H1 (cell line): Measurements from ENCODE around the gene RAB44. TPM values are rescaled to one million over a fixed set of nuclear protein-coding genes. Genes with fewer than 3 reads are reported as not detected.

Experiments
- CTCF ChIA-PET: fragments of 300-600 bp; sonication (Branson Sonifier 250); formaldehyde crosslinking; loops from one replicate; lab custom pipeline; 2021; ENCODE audit not compliant: partially characterized antibody; lab: Charles Lee
- POLR2A ChIA-PET: fragments of 300-600 bp; sonication (Branson Sonifier 250); formaldehyde crosslinking; loops from one replicate; lab custom pipeline; 2021; ENCODE audit warnings: inconsistent platforms; ENCODE audit not compliant: partially characterized antibody; lab: Charles Lee
- DNase-seq, 2 experiments: peaks; one replicate each; pipeline versions ENCODE4 v3.0.0 to v3.0.0-alpha.2; 2010 to 2022; ENCODE audit warnings: low spot score in 2 of 2, low read depth in 1 of 2, mixed read lengths in 1 of 2
- FAIRE-seq: peaks from 2 replicates; lab custom pipeline; 2011; peaks lifted over from hg19 to GRCh38; lab: Jason Lieb, UNC
- H2AFZ ChIP-seq: 2 replicates; pipeline ENCODE4 v1.8.1; 2012; ENCODE audit warnings: low read length, inconsistent platforms
- H2AK5ac ChIP-seq: 2 replicates; pipeline ENCODE4 v1.6.1; 2013; ENCODE audit warnings: low read depth, low read length
- H2BK120ac ChIP-seq: replicated peaks from 2 replicates; pipeline ENCODE3; 2013; ENCODE audit warnings: low read depth, low read length, inconsistent platforms
- H2BK12ac ChIP-seq: 2 replicates; pipeline ENCODE4 v1.6.1; 2013; ENCODE audit warnings: low read depth, low read length
- H2BK15ac ChIP-seq: 2 replicates; pipeline ENCODE4 v1.6.1; 2013; ENCODE audit warnings: low read length
- H2BK20ac ChIP-seq: 2 replicates; pipeline ENCODE4 v1.6.1; 2013; ENCODE audit warnings: low read length
- H2BK5ac ChIP-seq: 2 replicates; pipeline ENCODE4 v1.6.1; 2013; ENCODE audit warnings: low read depth, low read length
- H3K14ac ChIP-seq: 2 replicates; pipeline ENCODE4 v1.6.1; 2013; ENCODE audit warnings: inconsistent platforms; ENCODE audit not compliant: insufficient read length
- H3K18ac ChIP-seq: 2 replicates; pipeline ENCODE4 v1.6.1; 2013; ENCODE audit warnings: low read length; ENCODE audit errors: extremely low read depth
- H3K23ac ChIP-seq: 2 replicates; pipeline ENCODE4 v1.6.1; 2013; ENCODE audit warnings: inconsistent platforms; ENCODE audit not compliant: insufficient read length
- H3K23me2 ChIP-seq: 2 replicates; pipeline ENCODE4 v1.6.1; 2013; ENCODE audit warnings: low read depth, low read length
- H3K27ac ChIP-seq: 2 replicates; pipeline ENCODE4 v1.6.1; 2011; ENCODE audit warnings: low read depth, low read length, inconsistent platforms
- H3K27me3 ChIP-seq, 4 experiments: replicated peaks in 1 of 4; 1 replicate in 1 of 4; 2 replicates in 3 of 4; pipeline versions ENCODE4 v1.6.1 to v1.8.1; 2011 to 2013; ENCODE audit warnings: low read length in 3 of 4, mild to moderate bottlenecking in 3 of 4, inconsistent platforms in 2 of 4, mixed read lengths in 2 of 4, moderate library complexity in 1 of 4; ENCODE audit not compliant: control insufficient read depth in 3 of 4, insufficient read depth in 3 of 4; ENCODE audit errors: extremely low read depth in 1 of 4
- H3K36me3 ChIP-seq, 4 experiments: 2 replicates each; pipeline versions ENCODE4 v1.6.1 to v1.8.1; 2011 to 2013; ENCODE audit warnings: mild to moderate bottlenecking in 4 of 4, low read length in 3 of 4, moderate library complexity in 2 of 4, control low read depth in 1 of 4, inconsistent platforms in 1 of 4; ENCODE audit not compliant: insufficient read depth in 4 of 4, control insufficient read depth in 2 of 4
- H3K4ac ChIP-seq: replicated peaks from 2 replicates; pipeline ENCODE3; 2013; ENCODE audit warnings: low read length, low read depth, mixed read lengths, inconsistent platforms; ENCODE audit not compliant: insufficient read length
- H3K4me1 ChIP-seq, 4 experiments: replicated peaks in 1 of 4; 1 replicate in 1 of 4; 2 replicates in 3 of 4; pipeline versions ENCODE4 v1.6.1 to v1.8.1; 2011 to 2013; ENCODE audit warnings: low read length in 3 of 4, inconsistent platforms in 2 of 4, mixed read lengths in 1 of 4; ENCODE audit not compliant: insufficient read depth in 4 of 4, control insufficient read depth in 3 of 4
- H3K4me2 ChIP-seq, 2 experiments: 2 replicates each; pipeline versions ENCODE4 v1.6.1 to v1.8.1; 2011 to 2013; ENCODE audit warnings: low read depth in 2 of 2, low read length in 2 of 2, control low read depth in 1 of 2, inconsistent platforms in 1 of 2, mild to moderate bottlenecking in 1 of 2; ENCODE audit not compliant: insufficient read depth in 1 of 2
- H3K4me3 ChIP-seq, 4 experiments: fragments of 200-600, 300-600 bp in 1 of 4; sonication (generic), shearing (Covaris generic), sonication (Bioruptor Twin) in 1 of 4; 2 replicates each; pipeline versions ENCODE4 v1.5.1 to v1.8.1; 2011 to 2016; ENCODE audit warnings: low read length in 4 of 4, low read depth in 3 of 4, control low read depth in 2 of 4, inconsistent platforms in 2 of 4, mild to moderate bottlenecking in 2 of 4, mixed read lengths in 1 of 4, moderate library complexity in 1 of 4; ENCODE audit not compliant: insufficient read depth in 2 of 4; ENCODE audit errors: extremely low read depth in 1 of 4
- H3K56ac ChIP-seq: replicated peaks from 2 replicates; pipeline ENCODE3; 2013; ENCODE audit warnings: low read depth, mild to moderate bottlenecking, mixed read lengths, low read length, inconsistent platforms; ENCODE audit not compliant: insufficient read length
- H3K79me1 ChIP-seq: 2 replicates; pipeline ENCODE4 v1.6.1; 2013; ENCODE audit warnings: low read depth, low read length, control low read depth
- H3K79me2 ChIP-seq, 2 experiments: 2 replicates each; pipeline versions ENCODE4 v1.6.1 to v1.8.1; 2012 to 2013; ENCODE audit warnings: low read length in 2 of 2, mild to moderate bottlenecking in 2 of 2, inconsistent platforms in 1 of 2; ENCODE audit not compliant: insufficient read depth in 2 of 2, control insufficient read depth in 1 of 2
- H3K9ac ChIP-seq, 4 experiments: replicated peaks in 1 of 4; 1 replicate in 1 of 4; 2 replicates in 3 of 4; pipeline versions ENCODE4 v1.6.1 to v1.8.1; 2011 to 2013; ENCODE audit warnings: low read depth in 3 of 4, low read length in 3 of 4, control low read depth in 2 of 4, mild to moderate bottlenecking in 2 of 4, moderate library complexity in 2 of 4, inconsistent platforms in 1 of 4; ENCODE audit errors: extremely low read depth in 1 of 4
- H3K9me3 ChIP-seq, 2 experiments: 2 replicates each; pipeline versions ENCODE4 v1.6.1 to v1.8.1; 2012 to 2013; ENCODE audit warnings: mild to moderate bottlenecking in 2 of 2, moderate library complexity in 2 of 2, control low read depth in 1 of 2, inconsistent platforms in 1 of 2, low read depth in 1 of 2, low read length in 1 of 2, mixed read lengths in 1 of 2; ENCODE audit not compliant: insufficient read depth in 2 of 2
- H4K20me1 ChIP-seq, 2 experiments: replicated peaks in 1 of 2; 2 replicates each; pipeline versions ENCODE3 to v1.8.1; 2011 to 2013; ENCODE audit warnings: inconsistent platforms in 2 of 2, low read length in 2 of 2, mild to moderate bottlenecking in 1 of 2; ENCODE audit not compliant: insufficient read depth in 2 of 2, control insufficient read depth in 1 of 2
- H4K5ac ChIP-seq: 2 replicates; pipeline ENCODE4 v1.6.1; 2013; ENCODE audit warnings: low read length, low read depth, mixed read lengths, inconsistent platforms; ENCODE audit not compliant: insufficient read length
- H4K8ac ChIP-seq: 2 replicates; pipeline ENCODE4 v1.8.0; 2013; ENCODE audit warnings: mild to moderate bottlenecking, moderate library complexity, low read length, inconsistent platforms; ENCODE audit not compliant: insufficient read depth; ENCODE audit errors: extremely low read depth
- H4K91ac ChIP-seq: replicated peaks from 2 replicates; pipeline ENCODE3; 2013; ENCODE audit warnings: low read length, mixed read lengths, inconsistent platforms; ENCODE audit not compliant: insufficient read length
- ATF2 ChIP-seq: IDR thresholded peaks from 2 replicates; pipeline ENCODE4 v1.6.1; 2012; ENCODE audit warnings: low read length, inconsistent platforms
- BRCA1 ChIP-seq: IDR thresholded peaks from 2 replicates; pipeline ENCODE4 v1.6.1; 2012; ENCODE audit warnings: low read depth, low read length, improper control_type of control experiment
- JUND ChIP-seq: IDR thresholded peaks from 2 replicates; pipeline ENCODE4 v1.6.1; 2011; ENCODE audit warnings: mild to moderate bottlenecking, improper control_type of control experiment, low read length
- MAFK ChIP-seq: IDR thresholded peaks from 2 replicates; pipeline ENCODE4 v1.6.1; 2012; ENCODE audit warnings: low read depth, mild to moderate bottlenecking, improper control_type of control experiment, low read length
- MAX ChIP-seq: IDR thresholded peaks from 2 replicates; pipeline ENCODE4 v1.6.1; 2012; ENCODE audit warnings: inconsistent platforms
- SIX5 ChIP-seq: IDR thresholded peaks from 2 replicates; pipeline ENCODE4 v1.6.1; 2011; ENCODE audit warnings: mild to moderate bottlenecking, low read depth, low read length
- WGBS, 2 experiments: shearing (Covaris generic) in 1 of 2; methylation state at CpG; one replicate each; pipeline versions ENCODE4 v1.1.6 to v1.1.7; 2013 to 2015; ENCODE audit warnings: low lambda C conversion rate in 2 of 2, mixed read lengths in 2 of 2, inconsistent platforms in 1 of 2, low coverage in 1 of 2, missing lambda C conversion rate in 1 of 2; ENCODE audit not compliant: insufficient replicate concordance in 2 of 2, insufficient coverage in 1 of 2, insufficient read length in 1 of 2; ENCODE audit errors: extremely low coverage in 1 of 2, missing lambda C conversion rate in 1 of 2; 5-methylcytosine and 5-hydroxymethylcytosine counted together
- polyA plus RNA-seq, 7 experiments: library from polyadenylated mRNA; depleted of rRNA in 3 of 7; stranded (reverse) in 5 of 7; unstranded in 2 of 7; fragments of >200 nt in 5 of 7; fragments of 200-250 nt in 2 of 7; gene quantifications; 1 replicate in 5 of 7; 2 replicates in 1 of 7; 4 replicates in 1 of 7; pipeline versions ENCODE4 v1.2.1 to v1.2.3, GENCODE V29; 2011 to 2013; ENCODE audit warnings: missing spikeins in 2 of 7, mixed read lengths in 2 of 7
- total RNA-seq: library from RNA; stranded (reverse); fragmentation: NEBNext Ultra II Directional; extraction: Animal tissue kit (Norgen Biotek cat#: 25700); gene quantifications from 2 replicates; pipeline ENCODE4 v1.2.1, GENCODE V29; 2021

RAB44 gene
- total and polyA plus RNA-seq, 2 of the 8 experiments (the other 6 are each of a cell fraction or from before 2014, with no cell fraction given): 0.02 TPM; not detected in 1

GRCh38 chr6:36722879-36723278, 25.3 kb downstream of the RAB44 start:
- no peak overlapping the region for H2BK120ac ChIP-seq
- H2BK12ac ChIP-seq: no peak overlapping the region
- H3K9ac ChIP-seq: no peak overlapping the region
- no peaks in the 10 kb centered on the region for H3K36me3 ChIP-seq
- ChIA-PET CTCF (interaction anchor here (0.7 to 5.5 kb wide), 13 partner anchors 8 to 230 kb away, joined by 3 to 35 read pairs (median 14); no protein-coding TSS in a partner anchor), POLR2A (interaction anchor here (1.9 to 2.6 kb wide), 2 partner anchors 113 to 126 kb away, joined by 7 to 8 read pairs; no protein-coding TSS in a partner anchor)
- H2BK5ac ChIP-seq: no peak overlapping the region
- no peak overlapping the region for H3K56ac ChIP-seq
- no peak for DNase-seq
- no peak overlapping the region for H3K27ac ChIP-seq
- H2AFZ ChIP-seq: no peak overlapping the region
- FAIRE-seq: no peak
- H3K79me2 ChIP-seq: no peaks in the 10 kb centered on the region
- no peak overlapping the region for H2BK20ac ChIP-seq
- H3K9me3 ChIP-seq: no peaks in the 10 kb centered on the region
- no peak overlapping the region for H2AK5ac ChIP-seq
- H4K5ac ChIP-seq: no peak overlapping the region
- H4K91ac ChIP-seq: no peak overlapping the region
- no peaks in the 10 kb centered on the region; the same call in 1 of the 2 replicates for H3K79me1 ChIP-seq
- no peaks in the 10 kb centered on the region for H4K20me1 ChIP-seq
- H3K23ac ChIP-seq: no peak overlapping the region
- no peak overlapping the region for H3K4ac ChIP-seq
- H4K8ac ChIP-seq: no peak overlapping the region
- no peaks in the 10 kb centered on the region for H3K23me2 ChIP-seq
- no peak overlapping the region for H3K14ac ChIP-seq
- no peak overlapping the region for H2BK15ac ChIP-seq
- TF ChIP-seq BRCA1 (no peak), SIX5 (no peak), MAFK (no peak), MAX (no peak), JUND (no peak), ATF2 (no peak)
- TF ChIP-seq, all 59 proteins: peak for 0
- Histone ChIP-seq H3K4me1 (no peaks in the 10 kb centered on the region; a peak in 1 of 7 replicates), H3K18ac (no peak overlapping the region), H3K27me3 (no peaks in the 10 kb centered on the region), H3K4me2 (no peak overlapping the region), H3K4me3 (no peak overlapping the region)
- WGBS, 2 experiments: 94% methylated on average over 2 of the region's 2 CpGs; no CpG with 5 or more reads in 1 of the 2 experiments
